C4-2B (cell line): Measurements from ENCODE around the gene BRIP1.

Experiments used
- ZFX ChIP-seq: fragments of 450-650 bp; IDR thresholded peaks from 2 replicates; pipeline ENCODE4 v1.6.1; 2017
- TF ChIP-seq, protein P1 (sequence below): fragments of 450-650 bp; conservative IDR thresholded peaks from 2 replicates; pipeline ENCODE4 v1.5.1; 2017; ENCODE audit warnings: mild to moderate bottlenecking

DNA sequence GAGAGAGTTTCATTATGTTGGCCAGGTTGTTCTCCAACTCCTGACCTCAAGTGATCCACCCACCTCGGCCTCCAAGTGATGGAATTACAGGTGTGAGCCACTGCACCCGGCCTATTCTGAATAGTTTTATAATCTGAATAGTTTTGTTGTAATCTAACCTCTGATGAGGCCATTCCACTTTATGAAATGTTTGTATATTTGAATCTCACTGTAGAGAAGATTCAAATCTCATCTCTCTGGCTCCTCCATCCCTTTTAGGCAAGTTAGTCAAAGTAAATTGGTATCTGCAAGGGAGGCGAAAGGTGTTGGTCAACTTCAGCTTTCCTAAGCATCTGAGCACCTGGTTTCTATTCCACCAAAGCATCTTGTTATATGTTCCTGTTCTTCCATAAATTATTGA lies 131.2 kb downstream of the BRIP1 start:
- TF ChIP-seq, protein P1, sequence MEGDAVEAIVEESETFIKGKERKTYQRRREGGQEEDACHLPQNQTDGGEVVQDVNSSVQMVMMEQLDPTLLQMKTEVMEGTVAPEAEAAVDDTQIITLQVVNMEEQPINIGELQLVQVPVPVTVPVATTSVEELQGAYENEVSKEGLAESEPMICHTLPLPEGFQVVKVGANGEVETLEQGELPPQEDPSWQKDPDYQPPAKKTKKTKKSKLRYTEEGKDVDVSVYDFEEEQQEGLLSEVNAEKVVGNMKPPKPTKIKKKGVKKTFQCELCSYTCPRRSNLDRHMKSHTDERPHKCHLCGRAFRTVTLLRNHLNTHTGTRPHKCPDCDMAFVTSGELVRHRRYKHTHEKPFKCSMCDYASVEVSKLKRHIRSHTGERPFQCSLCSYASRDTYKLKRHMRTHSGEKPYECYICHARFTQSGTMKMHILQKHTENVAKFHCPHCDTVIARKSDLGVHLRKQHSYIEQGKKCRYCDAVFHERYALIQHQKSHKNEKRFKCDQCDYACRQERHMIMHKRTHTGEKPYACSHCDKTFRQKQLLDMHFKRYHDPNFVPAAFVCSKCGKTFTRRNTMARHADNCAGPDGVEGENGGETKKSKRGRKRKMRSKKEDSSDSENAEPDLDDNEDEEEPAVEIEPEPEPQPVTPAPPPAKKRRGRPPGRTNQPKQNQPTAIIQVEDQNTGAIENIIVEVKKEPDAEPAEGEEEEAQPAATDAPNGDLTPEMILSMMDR: no peak
- TF ChIP-seq ZFX: no peak
